ENCODE data around the gene STAT5B. TPM values are rescaled to one million over a fixed set of nuclear protein-coding genes. Genes with fewer than 3 reads are reported as not detected.
"Not testable (repeated sequence)": the region's sequence is repeated elsewhere in the genome, so short reads cannot be mapped to it uniquely, and the experiment has no call there.

The STAT5B gene
- total RNA-seq, 1 donor from 2014 or later: 46.8 TPM

GRCh38 chr17:42251115-42251514, 25.1 kb downstream of the STAT5B start:
- peak; percentile 32 for TF ChIP-seq CTCF (IDR thresholded peaks at IDR 0.05; ENCODE audit: unreplicated experiment)
- no peak overlapping the region for H3K27ac Mint-ChIP-seq
- H3K36me3 Mint-ChIP-seq (ENCODE audit: insufficient read depth): no peaks in the 10 kb centered on the region
- H3K4me3 Mint-ChIP-seq (ENCODE audit: low read depth): no peak overlapping the region
- H3K27me3 Mint-ChIP-seq: no peaks in the 10 kb centered on the region
- H3K9me3 Mint-ChIP-seq (ENCODE audit: low read depth): no peaks in the 10 kb centered on the region
- peaks cover 10% of the 10 kb centered on the region for H3K4me1 Mint-ChIP-seq (ENCODE audit: low read depth)
- DNase-seq (ENCODE audit: low spot score, unreplicated experiment): no peak

DNA sequence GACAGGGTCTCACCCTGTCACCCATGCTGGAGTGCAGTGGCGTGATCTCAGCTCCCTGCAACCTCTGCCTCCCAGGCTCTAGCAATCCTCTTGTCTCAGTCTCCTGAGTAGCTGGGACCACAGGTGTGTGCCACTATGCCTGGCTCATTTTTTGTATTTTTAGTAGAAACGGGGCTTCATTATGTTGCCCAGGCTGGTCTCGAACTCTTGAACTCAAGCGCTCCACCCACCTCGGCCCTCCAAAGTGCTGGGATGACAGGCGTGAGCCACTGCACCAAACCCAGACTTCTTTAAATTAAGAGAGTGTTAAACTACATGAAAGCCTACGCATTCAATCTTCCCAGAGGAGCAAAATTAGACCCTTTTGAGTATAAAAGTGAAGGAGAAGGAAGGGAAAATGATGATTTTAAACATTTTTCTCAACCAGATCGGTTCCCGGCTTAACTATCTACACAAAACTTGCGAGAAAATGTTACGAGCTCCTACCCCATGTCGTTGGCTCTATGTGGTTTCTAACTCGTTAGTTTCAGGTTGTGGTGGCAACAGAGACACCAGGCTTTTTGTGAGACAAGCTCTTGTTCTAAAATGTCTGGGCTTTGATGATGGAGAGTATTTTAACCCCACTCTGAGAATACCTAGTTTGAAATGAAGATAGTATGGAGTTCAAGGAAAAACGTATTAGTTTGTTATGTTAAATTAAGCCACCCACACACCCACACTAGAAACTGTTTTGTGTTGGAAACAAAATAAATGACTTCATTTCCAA, 26.3 kb downstream of the STAT5B start:
- no peaks in the 10 kb centered on the region for H3K9me3 Mint-ChIP-seq (ENCODE audit: low read depth)
- H3K27me3 Mint-ChIP-seq: no peaks in the 10 kb centered on the region
- H3K36me3 Mint-ChIP-seq (ENCODE audit: insufficient read depth): no peaks in the 10 kb centered on the region
- no peak overlapping the region for H3K4me3 Mint-ChIP-seq (ENCODE audit: low read depth)
- no peak for TF ChIP-seq CTCF (IDR thresholded peaks at IDR 0.05; ENCODE audit: unreplicated experiment)
- H3K4me1 Mint-ChIP-seq (ENCODE audit: low read depth): peaks cover 6% of the 10 kb centered on the region
- no peak for DNase-seq (ENCODE audit: low spot score, unreplicated experiment)
- H3K27ac Mint-ChIP-seq: no peak overlapping the region

DNA sequence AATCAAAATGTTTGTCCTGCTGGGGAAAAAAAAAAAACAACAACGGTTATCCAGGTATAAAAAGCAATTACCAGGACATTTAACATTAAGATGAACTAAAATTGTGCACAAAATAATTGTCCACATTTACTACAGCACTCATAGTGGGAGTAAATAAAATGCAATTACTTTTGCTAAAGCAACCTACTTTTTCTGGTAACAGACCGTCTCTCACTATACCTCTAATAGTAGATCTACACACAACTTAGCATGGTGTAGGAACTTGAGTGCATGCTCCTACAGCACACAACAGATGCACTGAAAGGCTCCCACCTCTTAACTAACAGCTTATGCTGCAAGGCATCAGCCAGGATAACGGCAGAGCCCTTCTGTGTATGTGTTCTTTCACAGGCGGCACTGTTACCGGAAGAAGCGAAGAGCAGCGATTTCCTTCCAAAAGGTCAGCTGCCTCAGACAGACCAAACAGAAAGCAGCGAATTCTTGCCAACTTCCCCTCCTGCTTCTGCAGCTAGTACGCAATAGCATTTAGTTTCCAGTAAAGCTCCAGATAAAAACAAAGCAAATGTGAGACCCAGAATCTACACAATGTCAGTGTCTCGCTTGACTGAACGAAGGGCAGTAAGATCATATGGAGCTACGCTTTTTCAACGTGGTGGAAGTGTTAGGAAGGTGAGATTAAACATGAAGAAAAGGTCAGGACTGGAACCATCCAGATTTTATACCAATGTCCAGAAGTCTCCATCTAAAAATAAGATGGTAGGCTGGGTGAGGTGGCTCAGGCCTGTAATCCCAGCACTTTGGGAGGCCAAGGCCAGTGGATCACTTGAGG, 27.6 kb downstream of the STAT5B start:
- TF ChIP-seq CTCF (IDR thresholded peaks at IDR 0.05; ENCODE audit: unreplicated experiment): no peak
- Mint-ChIP-seq H3K36me3 (ENCODE audit: insufficient read depth) (no peaks in the 10 kb centered on the region), H3K27me3 (no peaks in the 10 kb centered on the region), H3K9me3 (ENCODE audit: low read depth) (no peaks in the 10 kb centered on the region), H3K27ac (no peak overlapping the region), H3K4me1 (ENCODE audit: low read depth) (peaks cover 8% of the 10 kb centered on the region), H3K4me3 (ENCODE audit: low read depth) (no peak overlapping the region)
- no peak for DNase-seq (ENCODE audit: low spot score, unreplicated experiment)

DNA sequence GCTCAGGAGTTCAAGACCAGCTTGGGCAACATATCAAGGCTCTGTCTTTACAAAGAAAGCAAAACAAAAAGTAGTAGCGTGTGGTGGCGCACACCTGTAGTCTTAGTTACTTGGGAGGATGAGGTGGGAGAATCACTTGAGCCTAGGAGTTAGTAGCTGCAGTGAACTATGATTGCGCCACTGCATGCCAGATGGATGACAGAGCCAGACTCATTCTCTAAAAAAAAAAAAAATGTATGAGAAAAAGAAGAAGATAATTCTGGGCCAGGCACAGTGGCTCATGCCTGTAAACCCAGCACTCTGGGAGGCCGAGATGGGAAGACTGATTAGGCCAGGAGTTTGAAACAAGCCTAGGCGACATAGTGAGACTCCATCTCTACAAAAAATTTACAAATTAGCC, 28.5 kb downstream of the STAT5B start:
- TF ChIP-seq CTCF (IDR thresholded peaks at IDR 0.05; ENCODE audit: unreplicated experiment): no peak
- Mint-ChIP-seq H3K27me3 (no peaks in the 10 kb centered on the region), H3K4me3 (ENCODE audit: low read depth) (no peak overlapping the region), H3K9me3 (ENCODE audit: low read depth) (no peaks in the 10 kb centered on the region), H3K36me3 (ENCODE audit: insufficient read depth) (no peaks in the 10 kb centered on the region), H3K27ac (no peak overlapping the region), H3K4me1 (ENCODE audit: low read depth) (peaks cover 9% of the 10 kb centered on the region)
- no peak for DNase-seq (ENCODE audit: low spot score, unreplicated experiment)

- Mint-ChIP-seq H3K27me3 (no peaks in the 10 kb centered on the region), H3K4me1 (ENCODE audit: low read depth) (peaks cover 12% of the 10 kb centered on the region), H3K36me3 (ENCODE audit: insufficient read depth) (no peaks in the 10 kb centered on the region), H3K9me3 (ENCODE audit: low read depth) (no peaks in the 10 kb centered on the region), H3K27ac (no peak overlapping the region), H3K4me3 (ENCODE audit: low read depth) (no peak overlapping the region)
- DNase-seq (ENCODE audit: low spot score, unreplicated experiment): no peak
- no peak for TF ChIP-seq CTCF (IDR thresholded peaks at IDR 0.05; ENCODE audit: unreplicated experiment)
Observed at GRCh38 chr17:42246515-42246914, 29.7 kb downstream of the STAT5B start.

DNA sequence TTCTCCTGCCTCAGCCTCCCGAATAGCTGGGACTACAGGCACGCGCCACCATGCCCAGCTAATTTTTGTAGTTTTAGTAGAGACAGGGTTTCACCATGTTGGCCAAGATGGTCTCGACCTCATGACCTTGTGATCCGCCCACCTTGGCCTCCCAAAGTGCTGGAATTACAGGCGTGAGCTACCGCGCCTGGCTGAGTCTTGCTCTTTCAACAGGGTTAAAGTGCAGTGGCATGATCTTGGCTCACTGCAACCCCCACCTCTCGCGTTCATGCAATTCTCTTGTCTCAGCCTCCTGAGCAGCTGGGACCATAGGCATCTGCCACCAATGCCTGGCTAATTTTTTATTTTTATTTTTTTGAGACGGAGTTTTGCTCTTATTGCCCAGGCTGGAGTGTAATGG, 31.0 kb downstream of the STAT5B start:
- H3K9me3 Mint-ChIP-seq (ENCODE audit: low read depth); H3K36me3 Mint-ChIP-seq (ENCODE audit: insufficient read depth); DNase-seq (ENCODE audit: low spot score, unreplicated experiment); H3K4me3 Mint-ChIP-seq (ENCODE audit: low read depth); H3K27ac Mint-ChIP-seq; H3K27me3 Mint-ChIP-seq: not testable (repeated sequence)
- peaks cover 12% of the 10 kb centered on the region for H3K4me1 Mint-ChIP-seq (ENCODE audit: low read depth)

GRCh38 chr17:42244116-42244515, 32.1 kb downstream of the STAT5B start:
- not testable (repeated sequence) for H3K36me3 Mint-ChIP-seq (ENCODE audit: insufficient read depth); DNase-seq (ENCODE audit: low spot score, unreplicated experiment); H3K27ac Mint-ChIP-seq; H3K9me3 Mint-ChIP-seq (ENCODE audit: low read depth); H3K4me3 Mint-ChIP-seq (ENCODE audit: low read depth); H3K27me3 Mint-ChIP-seq
- peaks cover 12% of the 10 kb centered on the region for H3K4me1 Mint-ChIP-seq (ENCODE audit: low read depth)

All from progenitor cell of endocrine pancreas (in vitro differentiated cells).